GM18873 (cell line): ENCODE data around the gene MYT1.
"Not testable (repeated sequence)": the region's sequence is repeated elsewhere in the genome, so short reads cannot be mapped to it uniquely, and the experiment has no call there.

ENCODE experiments used
- ATAC-seq: cut with Tn5 transposase; IDR thresholded peaks from one replicate; pipeline ENCODE4 v1.9.1; 2021; ENCODE audit warnings: mild to moderate bottlenecking, moderate library complexity, moderate number of reproducible peaks; ENCODE audit not compliant: unreplicated experiment, low FRiP score

Gene MYT1

DNA sequence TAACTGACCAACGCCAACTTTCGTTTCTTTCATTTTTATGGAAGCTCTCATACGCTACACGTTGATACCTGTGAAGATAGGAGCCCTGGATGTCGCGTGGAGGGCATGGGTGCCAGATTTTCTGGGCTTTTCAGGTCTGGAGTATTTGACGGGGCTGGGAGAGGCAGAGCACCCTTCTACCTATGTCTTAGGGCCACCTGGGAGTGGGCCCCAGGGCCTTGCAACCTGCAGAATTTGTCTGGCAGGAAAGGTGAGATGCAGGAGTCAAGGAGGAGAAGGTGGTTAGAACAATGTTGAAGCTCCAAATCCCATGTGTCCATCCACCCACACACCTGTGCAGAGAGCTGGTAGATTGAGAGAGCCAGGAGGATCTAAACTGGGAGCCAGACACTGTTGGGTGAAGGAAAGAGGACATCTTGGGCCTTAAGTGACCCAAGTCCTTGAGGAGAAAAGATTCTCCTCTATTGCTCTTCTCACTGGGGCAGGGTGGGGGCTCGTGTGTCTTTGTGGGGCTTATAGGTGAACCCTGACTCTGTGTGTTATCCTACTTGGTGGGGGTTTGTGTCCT lies 63.9 kb downstream of the MYT1 start:
- no peak for ATAC-seq

DNA sequence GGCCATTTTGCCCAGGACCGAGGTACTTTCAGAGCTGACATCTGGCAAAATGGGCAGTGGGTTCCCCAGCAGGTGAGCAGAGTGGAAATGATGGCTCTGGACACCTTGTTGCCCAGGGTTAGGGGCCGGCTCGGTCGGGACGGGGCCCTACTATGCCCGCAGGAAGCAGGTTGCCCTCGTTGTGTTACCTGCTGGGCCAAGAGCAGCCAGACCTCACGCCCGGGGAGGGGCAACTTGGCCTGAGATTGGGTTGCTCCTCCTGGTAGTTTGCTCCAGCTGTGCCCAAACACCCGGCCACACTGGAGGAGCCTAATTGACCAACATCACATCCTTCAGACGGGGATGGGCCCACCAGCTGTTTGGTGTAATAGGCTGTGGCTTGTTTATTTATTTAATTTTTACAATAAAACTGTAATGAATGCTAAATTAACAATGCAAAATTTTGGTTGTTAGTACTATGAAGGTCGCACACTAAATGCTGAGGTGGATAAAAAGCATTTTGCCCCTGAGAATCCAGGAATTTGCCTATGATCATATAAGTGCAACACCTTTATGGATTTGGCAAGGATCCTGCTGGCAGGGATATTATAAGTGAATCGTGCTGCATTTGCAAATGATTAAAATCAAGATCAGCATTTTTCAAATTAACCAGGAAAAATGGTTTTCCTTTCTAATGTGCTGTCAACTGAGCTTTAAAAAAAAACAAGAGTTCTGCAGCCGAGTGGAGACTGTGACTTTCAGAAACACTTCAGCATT lies 64.7 kb downstream of the MYT1 start:
- ATAC-seq = no peak

DNA sequence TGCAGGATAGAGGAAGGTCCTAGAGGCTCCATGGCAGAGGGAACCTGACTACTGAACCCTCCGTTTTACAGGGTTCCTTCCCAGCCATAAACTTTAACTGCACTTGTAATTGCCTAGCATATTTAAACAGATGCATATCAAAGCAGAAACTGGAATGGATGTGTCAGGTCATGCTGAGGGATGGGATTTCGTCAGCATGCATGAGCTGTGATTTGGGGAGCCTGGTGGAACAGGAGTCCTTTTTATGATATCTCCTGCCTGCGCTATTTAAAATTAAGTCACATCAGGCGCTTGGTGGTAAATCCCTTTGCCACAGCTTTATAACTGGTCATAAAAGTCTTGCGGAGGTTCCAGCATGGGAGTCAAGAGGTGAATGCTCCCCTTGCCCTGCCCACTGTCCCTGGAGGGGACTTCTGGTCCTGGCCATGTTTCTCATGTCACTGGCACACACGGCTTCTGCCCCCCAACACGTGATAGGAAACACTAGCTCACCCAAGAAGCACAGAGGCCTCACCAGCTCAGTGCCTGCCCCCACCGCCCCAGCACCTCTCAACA lies 65.3 kb downstream of the MYT1 start:
- ATAC-seq = no peak

DNA sequence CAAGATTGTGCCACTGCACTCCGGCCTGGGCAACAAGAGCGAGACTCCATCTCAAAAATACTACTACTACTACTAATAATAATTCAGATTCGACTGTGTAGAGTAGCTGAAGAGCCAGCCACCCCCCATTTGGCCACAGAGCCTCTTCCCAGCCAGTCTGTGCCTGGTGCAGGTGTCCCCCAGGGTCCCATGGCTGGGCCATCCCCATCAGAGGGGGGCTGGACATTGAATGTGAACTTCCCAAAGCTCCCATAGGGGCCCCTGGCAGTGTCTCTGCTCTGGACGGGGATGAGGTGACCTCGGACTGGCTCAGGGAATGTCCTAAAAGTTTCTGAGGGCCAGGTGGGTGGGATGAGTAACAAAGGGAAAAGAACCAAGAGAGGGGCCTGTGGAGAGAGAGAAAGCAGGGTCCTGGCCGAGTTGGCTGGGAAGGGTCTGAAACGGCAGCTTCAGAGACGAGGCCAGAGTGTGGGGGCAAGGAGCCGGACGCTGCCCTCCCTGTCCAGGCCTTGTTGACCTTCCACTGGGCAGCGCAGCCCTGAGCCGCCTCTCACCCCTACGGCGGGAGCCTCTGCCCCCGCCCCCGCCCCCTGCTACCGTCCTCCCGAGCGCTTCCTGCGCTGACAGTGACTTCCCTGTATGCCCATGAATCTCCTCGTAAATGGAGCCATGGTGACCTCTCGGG lies 66.4 kb downstream of the MYT1 start:
- no peak for ATAC-seq

DNA sequence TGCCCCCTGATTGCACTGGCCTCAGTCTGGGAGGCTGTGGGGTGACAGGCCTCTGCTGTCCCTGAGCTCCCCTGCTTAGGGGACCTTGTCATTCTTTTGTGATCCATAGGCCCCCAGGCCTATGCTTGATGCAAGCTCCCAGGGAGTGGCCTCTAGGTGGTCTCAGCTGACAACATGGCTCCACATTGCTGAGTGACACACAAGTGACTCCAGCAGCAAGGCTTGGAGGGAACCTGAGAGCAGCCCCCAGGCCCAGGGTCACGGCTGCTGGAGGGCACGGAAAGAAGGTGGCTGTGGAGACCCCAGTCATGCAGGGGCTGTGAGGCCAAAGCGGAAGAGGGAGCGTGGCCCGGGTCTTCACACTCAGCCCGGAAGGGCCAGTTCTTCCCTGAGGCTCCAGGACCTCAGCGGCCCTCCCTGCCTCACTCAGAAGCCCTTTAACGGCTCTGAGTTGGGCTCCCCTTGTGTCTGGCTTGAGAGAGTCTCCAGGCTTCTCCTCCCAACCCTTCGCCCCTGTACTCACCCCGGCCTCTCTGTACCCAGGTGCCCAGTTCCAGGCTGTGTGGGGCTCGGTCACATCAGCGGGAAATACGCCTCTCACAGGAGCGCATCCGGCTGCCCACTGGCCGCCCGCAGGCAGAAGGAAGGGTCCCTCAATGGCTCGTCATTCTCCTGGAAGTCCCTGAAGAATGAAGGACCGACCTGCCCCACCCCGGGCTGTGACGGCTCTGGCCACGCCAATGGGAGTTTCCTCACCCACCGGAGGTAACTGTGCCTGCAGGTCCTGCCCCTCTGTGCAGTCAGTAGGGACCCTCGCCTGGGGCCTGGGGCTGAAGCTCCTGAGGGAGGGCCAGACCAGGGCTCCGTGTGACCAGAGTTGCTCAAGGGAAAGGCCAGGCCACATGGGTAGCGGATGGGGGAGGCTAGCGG lies 67.6 kb downstream of the MYT1 start:
- no peak for ATAC-seq

DNA sequence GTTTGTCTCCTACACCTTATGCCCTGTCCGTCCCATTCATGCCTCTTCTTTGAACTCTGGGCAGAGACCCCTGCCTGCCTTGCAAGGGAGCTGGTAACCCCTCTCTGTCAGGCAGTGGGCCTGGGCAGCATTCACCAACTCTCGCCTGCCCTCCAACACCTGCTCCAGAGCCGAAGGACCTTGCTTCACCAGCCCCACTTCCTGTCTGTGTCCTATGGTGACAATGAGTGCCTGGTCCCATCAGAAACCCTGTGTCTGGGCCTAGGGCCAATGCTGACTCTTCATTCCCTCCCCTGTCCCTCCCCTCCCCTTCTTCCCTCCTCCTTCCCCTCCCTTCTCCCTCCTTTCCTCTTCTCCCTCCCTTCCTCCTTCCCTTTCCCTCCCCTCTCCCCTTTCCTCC lies 68.5 kb downstream of the MYT1 start:
- no peak for ATAC-seq

DNA sequence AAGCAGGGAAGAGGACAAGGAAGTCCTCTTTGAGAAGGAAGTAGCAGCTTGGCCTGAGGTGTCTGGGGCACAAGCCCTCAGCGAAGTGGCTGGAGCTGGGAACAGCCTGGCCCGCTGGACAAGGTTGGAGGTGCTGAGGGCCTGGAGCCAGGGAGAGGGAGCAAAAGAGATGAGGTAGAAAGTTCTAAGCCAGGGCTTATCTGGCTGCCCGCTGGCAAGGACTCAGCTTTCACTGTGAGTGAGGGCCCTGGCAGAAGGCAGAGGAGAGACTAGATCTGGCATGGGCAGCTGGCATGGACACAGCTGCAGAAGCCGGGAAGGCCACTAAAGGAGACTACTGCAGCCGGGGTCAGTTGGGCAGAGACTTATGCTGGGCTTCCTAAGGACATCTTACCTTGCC lies 69.5 kb downstream of the MYT1 start:
- ATAC-seq = no peak

DNA sequence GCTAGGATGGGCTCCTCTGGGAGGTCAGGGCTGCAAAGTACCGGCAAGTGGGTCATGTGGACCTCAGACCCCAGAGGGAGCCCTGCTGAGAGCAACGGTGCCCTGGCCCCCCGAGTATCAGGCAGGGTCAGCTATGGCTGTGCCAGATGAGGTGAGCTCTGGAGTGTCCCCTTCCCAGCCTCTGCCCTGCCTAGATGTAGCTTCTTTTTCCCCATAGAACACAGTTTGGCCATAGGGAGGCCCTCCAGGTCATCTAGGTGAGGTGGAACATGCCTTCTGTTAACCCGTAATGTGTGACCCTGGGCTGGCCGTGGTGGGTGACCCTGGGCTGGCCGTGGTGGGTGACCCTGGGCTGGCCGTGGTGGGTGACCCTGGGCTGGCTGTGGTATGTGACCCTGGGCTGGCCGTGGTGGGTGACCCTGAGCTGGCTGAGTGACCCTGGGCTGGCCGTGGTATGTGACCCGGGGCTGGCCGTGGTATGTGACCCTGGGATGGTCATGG lies 70.1 kb downstream of the MYT1 start:
- ATAC-seq = no peak

DNA sequence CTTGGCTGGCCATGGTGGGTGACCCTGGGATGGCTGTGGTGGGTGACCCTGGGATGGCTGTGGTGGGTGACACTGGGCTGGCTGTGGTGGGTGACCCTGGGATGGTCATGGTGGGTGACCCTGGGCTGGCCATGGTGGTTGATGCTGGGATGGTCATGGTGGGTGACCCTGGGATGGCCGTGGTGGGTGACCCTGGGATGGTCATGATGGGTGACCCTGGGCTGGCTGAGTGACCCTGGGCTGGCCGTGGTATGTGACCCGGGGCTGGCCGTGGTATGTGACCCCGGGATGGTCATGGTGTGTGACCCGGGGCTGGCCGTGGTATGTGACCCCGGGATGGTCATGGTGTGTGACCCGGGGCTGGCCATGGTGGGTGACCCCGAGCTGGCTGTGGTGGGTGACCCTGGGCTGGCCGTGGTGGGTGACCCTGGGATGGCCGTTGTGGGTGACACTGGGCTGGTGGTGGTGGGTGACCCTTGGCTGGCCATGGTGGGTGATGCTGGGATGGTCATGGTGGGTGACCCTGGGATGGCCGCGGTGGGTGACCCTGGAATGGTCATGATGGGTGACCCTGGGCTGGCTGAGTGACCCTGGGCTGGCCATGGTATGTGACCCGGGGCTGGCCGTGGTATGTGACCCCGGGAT lies 70.8 kb downstream of the MYT1 start:
- not testable (repeated sequence) for ATAC-seq

DNA sequence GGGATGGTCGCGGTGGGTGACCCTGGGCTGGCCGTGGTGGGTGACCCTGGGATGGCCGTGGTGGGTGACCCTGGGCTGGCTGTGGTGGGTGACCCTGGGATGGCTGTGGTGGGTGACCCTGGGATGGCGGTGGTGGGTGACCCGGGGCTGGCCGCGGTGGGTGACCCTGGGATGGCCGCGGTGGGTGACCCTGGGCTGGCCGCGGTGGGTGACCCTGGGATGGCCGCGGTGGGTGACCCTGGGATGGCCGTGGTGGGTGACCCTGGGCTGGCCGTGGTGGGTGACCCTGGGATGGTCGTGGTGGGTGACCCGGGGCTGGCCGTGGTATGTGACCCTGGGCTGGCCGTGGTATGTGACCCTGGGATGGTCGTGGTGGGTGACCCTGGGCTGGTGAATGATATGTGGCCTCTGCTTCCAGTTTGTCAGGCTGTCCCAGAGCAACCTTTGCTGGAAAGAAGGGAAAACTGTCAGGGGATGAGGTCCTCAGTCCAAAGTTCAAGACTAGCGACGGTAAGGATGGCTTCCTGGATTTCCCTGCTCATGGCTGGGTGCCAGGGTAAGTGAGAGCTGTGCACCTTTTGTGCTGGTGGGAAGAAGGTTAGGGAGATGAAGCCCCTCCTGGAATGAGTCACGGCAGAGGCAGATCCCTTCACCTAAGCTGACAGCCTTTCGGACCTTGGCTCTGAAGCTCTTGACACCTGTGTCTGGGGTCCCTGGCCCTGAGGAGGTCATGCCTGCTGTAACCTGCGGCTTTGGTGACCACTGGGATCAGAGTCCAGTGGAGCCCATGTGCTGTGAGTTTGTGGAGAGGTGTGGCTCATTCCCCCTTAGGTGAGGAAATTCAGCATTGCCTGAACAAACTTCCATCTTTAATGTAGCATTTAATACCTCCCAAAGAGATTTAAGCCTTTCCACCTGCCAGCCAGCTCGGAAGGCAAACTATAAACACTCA lies 72.2 kb downstream of the MYT1 start:
- ATAC-seq = no peak

DNA sequence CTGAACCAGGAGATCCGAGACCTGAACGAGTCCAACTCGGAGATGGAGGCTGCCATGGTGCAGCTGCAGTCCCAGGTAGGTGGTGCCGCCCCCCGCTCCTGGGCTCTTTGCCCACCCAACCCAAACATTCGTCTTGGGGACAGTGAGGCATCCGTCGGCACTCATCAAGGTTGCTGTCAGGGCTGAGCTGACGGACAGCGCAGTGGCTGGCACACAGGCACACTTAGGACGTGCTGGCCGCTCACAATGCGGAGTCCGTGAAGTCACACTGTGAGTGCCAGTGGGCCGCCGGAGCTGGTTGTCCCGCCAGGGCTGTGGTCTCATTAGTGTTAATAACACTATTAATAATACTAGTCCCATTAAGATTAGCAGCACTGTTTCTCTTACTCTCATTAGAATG lies 73.1 kb downstream of the MYT1 start:
- no peak for ATAC-seq

DNA sequence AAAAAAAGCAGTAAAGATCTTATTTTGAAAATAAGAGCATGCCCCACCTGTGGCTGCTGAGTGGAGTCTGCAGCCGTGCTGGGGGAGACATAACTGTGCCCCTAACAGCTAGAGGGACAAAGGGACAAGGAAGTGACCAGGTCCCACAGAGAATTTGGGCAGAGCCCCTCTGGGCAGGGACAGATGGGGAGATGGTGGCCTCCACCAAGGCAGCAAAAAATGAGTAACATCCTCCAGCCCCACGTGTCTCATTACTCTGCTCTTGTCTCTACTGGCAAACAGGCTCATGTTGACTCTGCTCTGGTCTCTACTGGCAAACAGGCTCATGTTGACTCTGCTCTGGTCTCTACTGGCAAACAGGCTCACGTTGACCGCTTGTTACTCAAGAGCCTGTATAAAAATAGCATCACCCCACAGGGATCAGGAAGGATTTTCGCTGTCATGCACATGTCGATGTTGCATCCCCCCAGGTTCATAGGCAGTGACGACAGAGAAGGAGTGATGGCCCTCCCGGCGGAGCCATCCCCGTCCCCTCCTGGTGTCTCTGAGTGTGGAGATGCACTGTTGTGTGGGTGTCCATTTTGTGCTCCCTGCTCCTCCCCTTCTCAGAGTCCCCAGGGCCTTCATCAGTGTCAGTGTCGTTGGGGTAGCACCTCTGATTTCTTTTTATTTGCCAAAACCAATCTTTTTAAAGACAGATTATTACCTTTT lies 74.0 kb downstream of the MYT1 start:
- no peak for ATAC-seq

DNA sequence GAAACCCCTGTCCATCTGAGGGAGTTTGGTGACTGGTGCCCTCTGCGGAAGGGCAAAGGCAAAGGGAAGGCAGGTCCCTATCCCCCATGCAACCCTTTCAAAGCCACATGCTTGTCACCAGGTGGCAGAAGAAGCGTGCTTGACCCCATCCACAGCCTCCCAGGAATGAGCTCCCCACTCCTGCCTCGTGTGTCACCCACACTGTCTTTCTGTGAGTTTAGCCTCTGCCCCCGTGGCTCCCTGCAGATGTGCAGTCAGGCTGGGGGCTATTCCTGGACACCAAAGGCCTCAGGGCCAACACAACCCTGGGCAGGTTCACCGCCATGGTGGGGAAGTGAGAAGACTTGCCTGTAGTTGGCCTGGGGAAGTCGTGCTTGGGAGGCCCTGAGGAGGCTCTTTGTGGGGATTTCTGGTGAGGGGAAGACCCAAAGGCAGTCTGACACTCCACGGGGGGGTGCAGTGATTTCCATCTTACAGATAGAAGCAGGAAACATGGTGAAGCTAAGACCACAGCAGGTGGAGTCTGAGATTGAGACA lies 74.7 kb downstream of the MYT1 start:
- no peak for ATAC-seq

DNA sequence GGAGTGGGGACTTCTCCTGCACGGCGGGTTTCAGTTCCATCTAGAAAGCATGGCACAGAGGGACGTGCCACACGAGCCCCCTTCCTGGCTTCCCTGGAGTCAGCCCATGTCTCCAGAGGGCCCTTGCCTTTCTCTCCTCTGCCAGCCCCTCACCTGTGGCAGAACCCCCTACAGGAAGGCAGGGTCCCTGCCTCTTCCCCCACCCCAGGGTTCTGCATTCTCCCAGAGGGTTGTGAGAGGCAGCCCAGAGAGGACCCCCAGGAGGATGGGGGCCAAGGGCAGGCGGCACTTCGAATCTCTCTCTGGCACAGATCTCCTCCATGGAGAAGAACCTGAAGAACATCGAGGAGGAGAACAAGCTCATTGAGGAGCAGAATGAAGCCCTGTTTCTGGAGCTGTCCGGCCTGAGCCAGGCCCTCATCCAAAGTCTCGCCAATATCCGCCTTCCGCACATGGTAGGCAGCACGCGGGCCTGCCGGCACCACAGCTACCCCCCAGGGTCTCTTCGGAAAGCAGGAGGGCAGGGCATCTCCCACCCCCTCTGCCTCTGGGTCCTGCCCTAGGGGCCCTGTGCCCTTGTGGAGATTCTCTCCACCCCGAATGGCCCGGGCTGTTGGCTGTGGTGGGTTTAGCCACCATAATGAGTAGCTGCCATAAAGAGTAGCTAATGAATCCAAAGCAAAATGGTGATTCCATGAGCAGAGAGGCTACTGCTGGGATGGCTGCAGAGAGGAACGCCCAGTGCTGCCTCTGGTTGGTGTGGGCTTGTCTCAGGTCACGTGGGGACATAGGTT lies 75.4 kb downstream of the MYT1 start:
- no peak for ATAC-seq

DNA sequence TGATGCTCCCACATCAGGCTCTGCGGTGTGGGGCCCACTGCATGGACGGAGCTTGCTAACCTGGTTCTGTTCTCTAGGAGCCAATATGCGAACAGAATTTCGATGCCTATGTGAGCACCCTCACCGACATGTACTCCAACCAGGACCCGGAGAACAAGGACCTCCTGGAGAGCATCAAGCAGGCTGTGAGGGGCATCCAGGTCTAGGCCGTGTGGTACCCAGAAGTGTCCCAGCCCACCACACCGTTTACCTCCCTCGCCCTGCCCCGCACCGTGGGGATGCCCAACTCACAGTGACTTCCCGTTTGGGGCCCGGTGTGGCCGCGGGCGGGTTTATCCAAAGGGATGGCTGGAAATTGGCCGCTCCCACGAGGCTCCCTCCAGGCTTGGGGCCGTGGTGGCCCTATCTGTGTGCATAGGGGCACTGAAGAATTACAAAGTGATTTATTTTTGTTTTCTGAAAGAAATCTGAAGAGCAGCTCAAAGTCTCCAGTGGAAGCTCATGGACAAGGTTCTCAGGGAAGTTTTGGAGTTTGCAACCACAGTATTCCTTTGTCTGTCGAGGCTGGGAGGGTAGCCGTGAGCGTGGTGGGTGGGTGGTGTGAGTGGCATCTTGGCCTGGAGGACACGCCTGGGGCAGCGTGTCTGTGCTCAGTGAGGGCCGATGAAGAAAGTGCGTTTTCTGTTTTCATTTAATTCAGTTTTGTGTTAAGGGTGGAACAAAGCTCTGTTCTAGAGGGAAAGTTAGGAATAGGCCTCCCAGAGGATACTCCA lies 76.2 kb downstream of the MYT1 start:
- ATAC-seq = no peak

DNA sequence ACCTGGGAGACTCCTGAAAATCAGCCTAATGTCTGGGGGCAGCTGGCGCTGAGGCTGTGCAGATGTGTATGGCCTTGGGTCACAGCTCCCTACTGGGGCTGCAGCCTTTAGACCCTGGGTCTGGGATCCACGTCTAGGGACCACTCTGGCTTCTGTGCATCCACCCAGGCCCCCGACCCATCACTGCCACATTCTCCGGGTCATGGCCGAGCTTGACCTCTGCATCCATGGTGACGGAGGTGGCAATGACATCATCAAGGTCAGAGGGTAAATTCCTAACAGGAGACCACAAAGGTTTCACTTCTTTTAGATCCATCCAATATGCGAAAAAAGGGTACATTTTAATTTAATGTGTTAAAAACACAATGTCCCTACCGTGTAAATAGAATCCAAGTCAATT lies 76.8 kb downstream of the MYT1 start:
- no peak for ATAC-seq
